ENCODE measurements around the gene SEPTIN1. TPM values are rescaled to one million over a fixed set of nuclear protein-coding genes. Genes with fewer than 3 reads are reported as not detected.
A peak's percentile ranks its signal among the peaks of the same experiment; 100 is the strongest.

SEPTIN1 gene
- total and polyA plus RNA-seq, 2 of the 13 experiments (the other 11 are each of a cell fraction or from before 2014, with no cell fraction given): 0.18 to 0.67 TPM

DNA sequence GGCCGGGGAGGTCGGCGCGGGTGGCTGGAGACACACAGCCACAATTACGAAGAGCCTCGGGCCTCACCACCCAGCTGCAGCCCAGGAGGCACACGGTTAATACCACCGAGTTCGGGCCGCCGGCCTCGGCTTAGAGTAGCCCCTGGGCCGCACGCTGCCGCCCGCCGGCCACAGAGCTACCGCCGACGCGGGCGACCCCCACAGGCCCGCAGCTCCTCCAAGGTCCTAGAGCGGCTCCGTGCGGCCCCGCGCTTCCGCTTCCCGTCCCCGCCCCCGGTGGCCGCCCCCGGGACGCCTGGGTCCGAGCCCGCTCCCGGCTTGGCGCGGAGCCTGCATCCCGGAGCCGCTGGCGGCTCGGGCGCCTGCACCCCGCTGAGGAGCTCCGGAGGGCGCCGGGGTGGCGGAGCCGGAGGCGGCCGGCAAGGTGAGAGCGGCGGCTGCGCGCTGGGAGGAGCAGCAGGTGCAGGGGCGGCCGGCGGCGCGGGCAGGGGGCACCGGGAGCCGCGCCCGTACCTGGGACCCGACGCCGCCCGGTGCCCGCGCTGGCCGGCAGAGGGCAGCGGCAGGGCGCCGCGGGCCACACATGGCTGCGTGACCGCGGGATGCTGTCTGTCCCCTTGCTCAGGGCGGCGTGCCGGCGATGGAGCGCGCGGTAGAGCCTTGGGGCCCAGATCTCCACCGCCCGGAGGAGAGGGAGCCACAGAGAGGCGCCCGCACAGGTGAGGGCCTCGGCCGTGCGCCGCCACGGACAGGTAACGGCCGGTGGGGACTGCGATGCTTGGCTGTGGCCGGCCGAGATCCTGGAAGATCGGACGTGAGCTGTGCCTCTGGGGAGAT lies 13.0 kb upstream of the SEPTIN1 start, which contains the start of gene ZNF48 (continued):
- TF ChIP-seq, protein P1, sequence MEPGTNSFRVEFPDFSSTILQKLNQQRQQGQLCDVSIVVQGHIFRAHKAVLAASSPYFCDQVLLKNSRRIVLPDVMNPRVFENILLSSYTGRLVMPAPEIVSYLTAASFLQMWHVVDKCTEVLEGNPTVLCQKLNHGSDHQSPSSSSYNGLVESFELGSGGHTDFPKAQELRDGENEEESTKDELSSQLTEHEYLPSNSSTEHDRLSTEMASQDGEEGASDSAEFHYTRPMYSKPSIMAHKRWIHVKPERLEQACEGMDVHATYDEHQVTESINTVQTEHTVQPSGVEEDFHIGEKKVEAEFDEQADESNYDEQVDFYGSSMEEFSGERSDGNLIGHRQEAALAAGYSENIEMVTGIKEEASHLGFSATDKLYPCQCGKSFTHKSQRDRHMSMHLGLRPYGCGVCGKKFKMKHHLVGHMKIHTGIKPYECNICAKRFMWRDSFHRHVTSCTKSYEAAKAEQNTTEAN (CRISPR knock-in tag; conservative IDR thresholded peaks at IDR 0.05): peak; percentile 57; the same call in 1 of the 2 replicates
- peak; percentile 30 for TF ChIP-seq NFYC (CRISPR knock-in tag; IDR thresholded peaks at IDR 0.05)
- peak; percentile 50; the same call in 1 of the 2 replicates for TF ChIP-seq ZNF160 (CRISPR knock-in tag; IDR thresholded peaks at IDR 0.05)
- TF ChIP-seq SMC3 (IDR thresholded peaks at IDR 0.05; ENCODE audit: low read length): peak; percentile 8; the same call in 1 of the 2 replicates
- TF ChIP-seq, protein P2, sequence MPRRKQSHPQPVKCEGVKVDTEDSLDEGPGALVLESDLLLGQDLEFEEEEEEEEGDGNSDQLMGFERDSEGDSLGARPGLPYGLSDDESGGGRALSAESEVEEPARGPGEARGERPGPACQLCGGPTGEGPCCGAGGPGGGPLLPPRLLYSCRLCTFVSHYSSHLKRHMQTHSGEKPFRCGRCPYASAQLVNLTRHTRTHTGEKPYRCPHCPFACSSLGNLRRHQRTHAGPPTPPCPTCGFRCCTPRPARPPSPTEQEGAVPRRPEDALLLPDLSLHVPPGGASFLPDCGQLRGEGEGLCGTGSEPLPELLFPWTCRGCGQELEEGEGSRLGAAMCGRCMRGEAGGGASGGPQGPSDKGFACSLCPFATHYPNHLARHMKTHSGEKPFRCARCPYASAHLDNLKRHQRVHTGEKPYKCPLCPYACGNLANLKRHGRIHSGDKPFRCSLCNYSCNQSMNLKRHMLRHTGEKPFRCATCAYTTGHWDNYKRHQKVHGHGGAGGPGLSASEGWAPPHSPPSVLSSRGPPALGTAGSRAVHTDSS (CRISPR knock-in tag; conservative IDR thresholded peaks at IDR 0.05): no peak
- TF ChIP-seq TP53 (CRISPR knock-in tag; conservative IDR thresholded peaks at IDR 0.05): peak; percentile 58; the same call in 1 of the 2 replicates
- TF ChIP-seq SP4 (CRISPR knock-in tag; IDR thresholded peaks at IDR 0.05): peak; percentile 94
- peak; percentile 73 for TF ChIP-seq PHF8 (CRISPR knock-in tag; IDR thresholded peaks at IDR 0.05)
- TF ChIP-seq YEATS2 (CRISPR knock-in tag; IDR thresholded peaks at IDR 0.05; ENCODE audit: borderline replicate concordance): peak; percentile 77; the same call in 1 of the 2 replicates
- TF ChIP-seq, protein P3, sequence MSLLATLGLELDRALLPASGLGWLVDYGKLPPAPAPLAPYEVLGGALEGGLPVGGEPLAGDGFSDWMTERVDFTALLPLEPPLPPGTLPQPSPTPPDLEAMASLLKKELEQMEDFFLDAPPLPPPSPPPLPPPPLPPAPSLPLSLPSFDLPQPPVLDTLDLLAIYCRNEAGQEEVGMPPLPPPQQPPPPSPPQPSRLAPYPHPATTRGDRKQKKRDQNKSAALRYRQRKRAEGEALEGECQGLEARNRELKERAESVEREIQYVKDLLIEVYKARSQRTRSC (CRISPR knock-in tag; IDR thresholded peaks at IDR 0.05; ENCODE audit: low read depth): peak; percentile 82; the same call in 1 of the 2 replicates
- peak; percentile 92 for TF ChIP-seq THAP11 (CRISPR knock-in tag; IDR thresholded peaks at IDR 0.05)
- TF ChIP-seq, protein P4, sequence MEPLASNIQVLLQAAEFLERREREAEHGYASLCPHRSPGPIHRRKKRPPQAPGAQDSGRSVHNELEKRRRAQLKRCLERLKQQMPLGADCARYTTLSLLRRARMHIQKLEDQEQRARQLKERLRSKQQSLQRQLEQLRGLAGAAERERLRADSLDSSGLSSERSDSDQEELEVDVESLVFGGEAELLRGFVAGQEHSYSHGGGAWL (CRISPR knock-in tag; IDR thresholded peaks at IDR 0.05): peak; percentile 92
- TF ChIP-seq, protein P5, sequence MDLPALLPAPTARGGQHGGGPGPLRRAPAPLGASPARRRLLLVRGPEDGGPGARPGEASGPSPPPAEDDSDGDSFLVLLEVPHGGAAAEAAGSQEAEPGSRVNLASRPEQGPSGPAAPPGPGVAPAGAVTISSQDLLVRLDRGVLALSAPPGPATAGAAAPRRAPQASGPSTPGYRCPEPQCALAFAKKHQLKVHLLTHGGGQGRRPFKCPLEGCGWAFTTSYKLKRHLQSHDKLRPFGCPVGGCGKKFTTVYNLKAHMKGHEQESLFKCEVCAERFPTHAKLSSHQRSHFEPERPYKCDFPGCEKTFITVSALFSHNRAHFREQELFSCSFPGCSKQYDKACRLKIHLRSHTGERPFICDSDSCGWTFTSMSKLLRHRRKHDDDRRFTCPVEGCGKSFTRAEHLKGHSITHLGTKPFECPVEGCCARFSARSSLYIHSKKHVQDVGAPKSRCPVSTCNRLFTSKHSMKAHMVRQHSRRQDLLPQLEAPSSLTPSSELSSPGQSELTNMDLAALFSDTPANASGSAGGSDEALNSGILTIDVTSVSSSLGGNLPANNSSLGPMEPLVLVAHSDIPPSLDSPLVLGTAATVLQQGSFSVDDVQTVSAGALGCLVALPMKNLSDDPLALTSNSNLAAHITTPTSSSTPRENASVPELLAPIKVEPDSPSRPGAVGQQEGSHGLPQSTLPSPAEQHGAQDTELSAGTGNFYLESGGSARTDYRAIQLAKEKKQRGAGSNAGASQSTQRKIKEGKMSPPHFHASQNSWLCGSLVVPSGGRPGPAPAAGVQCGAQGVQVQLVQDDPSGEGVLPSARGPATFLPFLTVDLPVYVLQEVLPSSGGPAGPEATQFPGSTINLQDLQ (CRISPR knock-in tag; IDR thresholded peaks at IDR 0.05): 0 out of 2 replicates have a peak, but pooled peaks have one; percentile 2
- TF ChIP-seq SIX4 (CRISPR knock-in tag; IDR thresholded peaks at IDR 0.05): no peak
- peak; percentile 60 for TF ChIP-seq FOSL2 (CRISPR knock-in tag; IDR thresholded peaks at IDR 0.05)
